Erythroblast (primary cell): ENCODE data around the gene CTU2.

Source experiments
- GATA1 ChIP-seq: IDR thresholded peaks from 2 replicates; pipeline ENCODE4 v1.6.1; 2011; ENCODE audit warnings: low read depth, mild to moderate bottlenecking, control low read depth, low read length, moderate library complexity
- POLR2A ChIP-seq: IDR thresholded peaks from 2 replicates; pipeline ENCODE4 v1.6.1; 2011; ENCODE audit warnings: mild to moderate bottlenecking, low read length

- TF ChIP-seq POLR2A (no peak), GATA1 (no peak)
These were observed 44.6 kb downstream of the CTU2 start for GRCh38 chr16:88750854-88751253.
